Activated CD4-positive, alpha-beta T cell treated with anti-CD3 and anti-CD28 coated beads, Interleukin-2, amount 50 U/mL, for 4 hours (primary cell): ENCODE measurements around the gene C2CD3.

ENCODE experiments used
- DNase-seq, 2 experiments: peaks; one replicate each; pipeline ENCODE4 v3.0.0-alpha.2; 2020

Gene C2CD3

GRCh38 chr11:73974604-73975478 lies 196.0 kb downstream of the C2CD3 start:
- no peak for DNase-seq

DNA sequence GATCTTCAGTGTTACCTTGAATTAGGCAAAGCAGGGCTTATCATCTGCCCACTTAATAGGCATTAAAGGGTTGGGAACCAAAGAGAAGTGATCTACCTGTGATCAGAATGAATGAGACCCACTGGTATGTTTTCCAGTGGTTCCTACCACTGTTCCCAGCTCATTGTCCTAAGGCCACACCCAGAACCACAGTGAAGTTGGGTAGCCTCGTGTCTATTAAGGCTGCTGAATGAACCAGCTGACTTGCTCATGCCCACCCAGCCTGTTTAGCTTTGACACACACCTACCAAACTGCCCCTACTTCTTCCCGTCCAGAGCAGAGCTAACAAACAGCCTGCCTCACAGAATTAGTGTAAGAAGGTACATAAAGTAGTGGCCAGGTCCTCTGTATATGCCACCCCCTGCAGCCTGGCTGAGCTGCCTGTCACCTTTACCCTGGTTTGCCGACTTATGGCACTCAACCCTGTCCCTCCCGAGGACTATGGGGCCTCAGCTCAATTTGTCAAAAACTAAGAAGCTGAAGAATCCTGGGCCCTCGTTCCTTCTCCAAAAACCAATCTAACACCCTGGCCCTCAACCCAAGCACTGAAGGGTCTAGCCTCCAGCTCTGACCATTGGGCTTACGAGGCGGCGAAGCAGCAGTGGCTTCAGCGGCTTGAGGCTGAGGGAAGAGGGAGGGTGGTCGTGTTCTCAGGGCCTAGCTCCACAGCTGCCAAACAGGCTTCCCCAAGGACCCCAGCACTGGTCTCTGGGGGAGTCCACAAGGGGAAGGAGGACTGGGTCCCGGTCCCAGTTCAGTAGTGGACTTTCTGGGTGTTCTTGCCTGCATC lies 198.0 kb downstream of the C2CD3 start:
- no peak for DNase-seq

- no peak for DNase-seq
Observed at GRCh38 chr11:73972187-73972586, 198.6 kb downstream of the C2CD3 start.

DNA sequence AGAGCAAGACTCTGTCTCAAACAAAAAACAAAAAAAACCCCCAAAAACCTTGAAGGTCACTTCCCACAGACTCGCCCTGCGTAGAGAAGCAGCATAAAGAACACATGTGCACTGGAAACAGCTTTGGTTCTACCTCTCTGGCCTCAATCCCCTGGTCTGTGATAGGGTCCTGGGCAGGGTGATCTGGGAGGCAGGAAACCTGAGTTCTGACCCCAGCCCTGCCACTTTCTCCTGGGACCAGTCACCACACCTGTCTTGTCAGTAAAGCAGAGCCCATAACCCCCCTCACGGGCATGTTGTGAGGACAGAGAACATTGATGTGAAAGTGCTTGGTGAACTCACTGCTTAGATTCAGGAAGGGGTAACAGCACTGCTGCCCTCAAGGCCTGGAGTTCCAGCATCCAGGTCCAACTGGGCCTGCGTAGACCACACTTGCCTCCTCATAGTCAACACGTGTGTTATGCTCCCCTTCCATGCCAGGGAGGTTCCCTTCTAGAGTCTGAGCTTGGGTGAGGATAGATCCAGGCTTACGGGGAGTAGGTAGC lies 199.6 kb downstream of the C2CD3 start:
- DNase-seq: no peak

GRCh38 chr11:73969991-73970800 lies 200.6 kb downstream of the C2CD3 start:
- no peak for DNase-seq

- no peak for DNase-seq
Observed at GRCh38 chr11:73969091-73969490, 201.7 kb downstream of the C2CD3 start.

- no peak for DNase-seq
Observed at GRCh38 chr11:73968356-73968966, 202.3 kb downstream of the C2CD3 start.

GRCh38 chr11:73965764-73966121 lies 205.1 kb downstream of the C2CD3 start:
- no peak for DNase-seq

DNA sequence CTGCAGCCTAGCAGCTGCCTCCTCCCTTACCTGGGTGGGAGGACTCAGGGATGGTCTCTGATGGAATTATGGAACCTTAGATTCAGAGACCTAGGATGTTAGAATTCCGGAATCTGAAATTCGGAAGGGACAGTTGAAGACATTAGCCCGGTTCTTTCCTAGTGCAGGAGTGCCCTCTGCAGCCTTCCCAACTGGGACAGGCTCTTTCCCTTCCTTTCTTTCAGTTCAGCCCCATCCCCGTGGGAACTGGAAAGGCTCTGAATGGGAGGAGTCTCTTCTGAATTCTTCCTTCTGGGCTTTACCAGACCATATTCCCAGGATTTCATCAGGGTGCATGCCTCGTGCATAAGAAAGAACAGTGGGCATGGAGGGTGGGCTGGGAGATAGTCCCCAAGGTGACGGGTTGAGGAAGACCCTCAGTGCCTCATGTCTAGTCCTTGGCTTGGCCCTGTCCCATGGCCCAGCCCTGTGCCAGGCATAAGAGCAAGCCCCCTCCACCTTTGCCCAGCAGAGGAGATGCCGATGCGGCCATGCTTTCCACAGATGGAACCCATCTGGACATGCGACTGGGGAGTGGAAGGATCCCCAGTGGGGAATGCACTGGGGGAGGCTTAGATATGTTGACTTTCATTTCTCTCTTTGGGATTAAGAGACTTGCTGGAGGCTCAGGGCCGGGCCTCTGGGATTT lies 205.6 kb downstream of the C2CD3 start:
- no peak for DNase-seq

- DNase-seq: no peak
Observed at GRCh38 chr11:73963861-73964260, 206.9 kb downstream of the C2CD3 start.
